IgD-negative memory B cell (primary cell): ENCODE measurements around the gene SCNM1. TPM values are rescaled to one million over a fixed set of nuclear protein-coding genes. Genes with fewer than 3 reads are reported as not detected.

Experiments used
- H3K27ac Mint-ChIP-seq, 3 donors: one replicate each; pipeline ENCODE4 v1.8.0; 2020 to 2022; ENCODE audit warnings: mild to moderate bottlenecking in 3 of 3, mixed read lengths in 3 of 3, moderate library complexity in 1 of 3
- H3K27me3 Mint-ChIP-seq: one replicate; pipeline ENCODE4 v1.8.0; 2021; ENCODE audit warnings: mixed read lengths
- H3K36me3 Mint-ChIP-seq: one replicate; pipeline ENCODE4 v1.8.0; 2020; ENCODE audit warnings: mild to moderate bottlenecking, mixed read lengths
- H3K4me1 Mint-ChIP-seq, 3 donors: one replicate each; pipeline ENCODE4 v1.8.0; 2020 to 2022; ENCODE audit warnings: mixed read lengths in 3 of 3, mild to moderate bottlenecking in 1 of 3
- H3K4me3 Mint-ChIP-seq, 4 donors: one replicate each; pipeline ENCODE4 v1.8.0; 2020 to 2022; ENCODE audit warnings: mild to moderate bottlenecking in 4 of 4, mixed read lengths in 4 of 4, moderate library complexity in 3 of 4
- H3K9me3 Mint-ChIP-seq, 3 donors: one replicate each; pipeline ENCODE4 v1.8.0; 2020 to 2021; ENCODE audit warnings: mixed read lengths in 3 of 3, mild to moderate bottlenecking in 1 of 3
- polyA plus RNA-seq: library from polyadenylated mRNA; unstranded; fragments of 300-500 nt; fragmentation: Illumina TruSeq; gene quantifications from one replicate; pipeline ENCODE4 v1.2.3, GENCODE V29; 2021

Gene SCNM1
- polyA plus RNA-seq, 1 donor from 2014 or later: 70.1 TPM

DNA sequence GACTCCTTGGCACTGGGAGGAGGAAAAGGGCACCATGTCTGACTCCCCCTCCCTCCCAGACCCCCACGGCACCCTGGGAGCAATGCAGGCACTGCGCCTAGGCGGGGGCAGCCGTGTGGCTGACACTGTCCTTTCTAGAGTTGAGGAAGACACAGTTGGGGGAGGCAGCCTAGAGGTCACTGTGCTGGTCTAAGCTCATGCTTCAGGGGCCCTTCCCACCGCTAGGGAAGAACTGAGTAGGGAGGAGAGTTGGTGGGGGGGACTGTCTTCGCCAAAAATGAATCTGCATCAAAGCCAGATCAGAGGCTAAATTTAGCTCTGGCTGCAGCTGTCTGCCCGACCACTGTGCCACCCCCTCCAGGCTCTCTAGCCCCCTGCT, 22.9 kb upstream of the SCNM1 start:
- H3K9me3 Mint-ChIP-seq: no peaks in the 10 kb centered on the region
- H3K4me1 Mint-ChIP-seq: peaks cover 0 to 10% (median 7%) of the 10 kb centered on the region in 3 donors
- H3K36me3 Mint-ChIP-seq: no peaks in the 10 kb centered on the region
- no peak overlapping the region for H3K4me3 Mint-ChIP-seq
- no peak overlapping the region for H3K27ac Mint-ChIP-seq
- H3K27me3 Mint-ChIP-seq: peaks cover 4% of the 10 kb centered on the region

GRCh38 chr1:151143986-151144385, 22.0 kb upstream of the SCNM1 start:
- no peak overlapping the region for H3K4me3 Mint-ChIP-seq

GRCh38 chr1:151144474-151145303, 21.3 kb upstream of the SCNM1 start:
- no peak overlapping the region for H3K27ac Mint-ChIP-seq
- H3K4me1 Mint-ChIP-seq: peaks cover 0 to 10% (median 7%) of the 10 kb centered on the region in 3 donors
- no peaks in the 10 kb centered on the region for H3K9me3 Mint-ChIP-seq
- peak overlapping the region; percentile 8 to 95 (median 32) for H3K4me3 Mint-ChIP-seq
- H3K36me3 Mint-ChIP-seq: no peaks in the 10 kb centered on the region
- H3K27me3 Mint-ChIP-seq: peaks cover 4% of the 10 kb centered on the region

More at GRCh38 chr1:151143986-151144385, 22.0 kb upstream of the SCNM1 start:
- peaks cover 4% of the 10 kb centered on the region for H3K27me3 Mint-ChIP-seq
- H3K27ac Mint-ChIP-seq: no peak overlapping the region
- H3K36me3 Mint-ChIP-seq: no peaks in the 10 kb centered on the region
- H3K4me1 Mint-ChIP-seq: peaks cover 0 to 10% (median 7%) of the 10 kb centered on the region in 3 donors
- no peaks in the 10 kb centered on the region for H3K9me3 Mint-ChIP-seq

DNA sequence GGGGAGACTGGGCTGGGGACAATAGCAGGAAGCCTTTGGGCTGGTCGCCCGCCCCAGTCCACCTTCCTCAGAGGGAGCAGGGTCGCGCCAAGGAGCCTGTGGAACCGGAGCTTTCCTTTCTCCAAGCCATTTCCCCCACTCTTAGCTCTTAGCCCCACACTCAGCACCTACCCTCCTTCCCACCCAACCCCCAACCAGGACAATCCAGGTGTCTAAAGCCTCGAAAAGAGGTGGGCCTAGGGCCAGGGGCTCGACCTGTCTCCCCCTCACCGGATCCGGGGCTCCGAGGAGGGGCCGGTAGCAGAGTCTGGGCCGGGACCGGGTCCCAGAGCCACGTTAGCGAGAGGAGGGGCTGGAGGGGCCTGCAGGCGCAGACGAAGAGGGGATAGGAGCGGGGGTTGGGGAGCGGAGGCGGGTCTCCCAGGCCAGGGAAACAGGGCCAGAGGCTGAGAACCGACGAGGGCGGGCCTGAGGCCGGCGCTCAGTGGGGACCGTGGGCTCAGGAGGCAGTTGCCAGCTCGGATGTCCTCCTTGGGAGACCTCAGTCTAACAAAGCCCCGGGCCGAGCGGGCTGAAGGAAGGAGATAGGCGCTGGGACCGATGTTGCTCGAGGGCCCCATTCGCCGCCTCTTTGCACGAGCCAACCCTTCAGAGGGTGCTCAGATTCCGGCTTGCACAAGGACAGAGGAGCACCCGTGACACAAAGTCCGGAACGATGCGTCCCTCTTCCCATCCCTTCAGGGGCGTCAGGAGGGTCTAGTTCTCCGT, 20.5 kb upstream of the SCNM1 start:
- peaks cover 0 to 10% (median 10%) of the 10 kb centered on the region in 3 donors for H3K4me1 Mint-ChIP-seq
- H3K9me3 Mint-ChIP-seq: no peaks in the 10 kb centered on the region
- H3K27me3 Mint-ChIP-seq: peaks cover 4% of the 10 kb centered on the region
- no peak overlapping the region for H3K27ac Mint-ChIP-seq
- H3K4me3 Mint-ChIP-seq: peak overlapping the region; percentile 84 to 97 (median 93)
- no peaks in the 10 kb centered on the region for H3K36me3 Mint-ChIP-seq

GRCh38 chr1:151146072-151146411, 19.9 kb upstream of the SCNM1 start:
- Mint-ChIP-seq H3K4me3 (peak overlapping the region; percentile 84 to 97 (median 93)), H3K4me1 (peaks cover 0 to 10% (median 10%) of the 10 kb centered on the region in 3 donors), H3K36me3 (no peaks in the 10 kb centered on the region), H3K27me3 (peaks cover 4% of the 10 kb centered on the region), H3K27ac (peak overlapping the region in 1 of 3 donors; percentile 69), H3K9me3 (no peaks in the 10 kb centered on the region)

DNA sequence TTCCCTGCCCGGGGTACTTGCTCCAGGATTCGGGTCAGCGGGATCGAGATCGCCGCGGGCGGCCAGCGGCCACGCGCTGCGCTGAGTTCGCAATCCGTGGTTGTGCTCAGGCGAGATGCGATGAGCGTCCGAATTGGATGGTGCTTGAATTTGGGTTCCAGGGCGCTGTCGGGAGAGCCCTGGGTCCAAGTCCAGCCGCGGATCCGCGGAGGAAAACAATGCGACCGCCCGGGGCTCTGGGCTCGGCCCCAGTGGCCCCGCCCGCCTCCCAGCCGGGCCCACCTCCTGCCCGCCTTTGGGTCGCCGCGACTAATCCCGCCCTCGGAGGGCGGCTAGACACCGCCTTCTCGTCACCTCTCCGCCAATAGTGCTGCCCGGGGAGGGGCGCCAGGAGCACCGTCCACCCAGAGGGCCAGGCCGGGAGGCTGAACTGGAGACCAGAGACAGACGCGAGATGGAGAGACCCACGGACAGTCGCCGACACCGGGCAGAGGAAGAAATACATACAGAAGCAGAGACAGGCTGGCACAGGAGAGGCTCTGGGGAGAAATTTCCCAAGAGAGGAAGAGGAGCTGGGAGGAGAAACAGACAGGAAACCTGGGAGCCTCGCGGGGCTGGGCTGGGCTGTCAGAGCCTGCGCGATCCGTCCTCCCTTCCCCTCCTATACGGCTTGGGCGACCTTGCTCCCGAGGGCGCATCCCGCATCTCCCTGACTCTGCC, 19.4 kb upstream of the SCNM1 start, which contains the start of gene SEMA6C:
SEMA6C (minus strand) TSS at position 220 of the 720 bp plus-strand sequence. CDS start 4,010 bp downstream, outside the sequence.
- Mint-ChIP-seq H3K27me3 (peaks cover 4% of the 10 kb centered on the region), H3K9me3 (no peaks in the 10 kb centered on the region), H3K4me1 (peaks cover 0 to 10% (median 10%) of the 10 kb centered on the region in 3 donors), H3K36me3 (no peaks in the 10 kb centered on the region), H3K4me3 (peak within 1 kb of the TSS; percentile 84 to 97 (median 93)), H3K27ac (peak within 1 kb of the TSS in 1 of 3 donors; percentile 69)

DNA sequence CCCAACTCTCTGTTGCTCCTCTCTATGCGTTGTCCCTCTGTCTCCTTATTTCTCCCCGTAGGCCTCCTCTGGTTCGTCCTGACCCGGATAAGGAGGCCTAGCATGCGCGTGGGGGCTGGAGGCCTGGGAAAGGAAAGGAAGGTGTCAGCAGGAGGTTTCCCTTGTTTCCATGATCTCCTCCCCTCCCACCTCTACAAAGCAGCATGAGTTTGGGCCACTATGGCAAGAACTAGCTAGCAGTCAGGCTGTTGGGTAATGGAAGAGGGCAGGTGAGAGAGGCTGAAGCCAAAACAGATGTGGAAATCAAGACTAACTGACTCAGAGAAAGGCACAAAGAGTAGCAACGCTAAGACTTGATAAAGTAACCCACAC, 18.8 kb upstream of the SCNM1 start:
- H3K9me3 Mint-ChIP-seq: no peaks in the 10 kb centered on the region
- peak overlapping the region; percentile 84 to 97 (median 93) for H3K4me3 Mint-ChIP-seq
- H3K27ac Mint-ChIP-seq: no peak overlapping the region
- peaks cover 0 to 10% (median 10%) of the 10 kb centered on the region in 3 donors for H3K4me1 Mint-ChIP-seq
- H3K27me3 Mint-ChIP-seq: peaks cover 4% of the 10 kb centered on the region
- no peaks in the 10 kb centered on the region for H3K36me3 Mint-ChIP-seq

DNA sequence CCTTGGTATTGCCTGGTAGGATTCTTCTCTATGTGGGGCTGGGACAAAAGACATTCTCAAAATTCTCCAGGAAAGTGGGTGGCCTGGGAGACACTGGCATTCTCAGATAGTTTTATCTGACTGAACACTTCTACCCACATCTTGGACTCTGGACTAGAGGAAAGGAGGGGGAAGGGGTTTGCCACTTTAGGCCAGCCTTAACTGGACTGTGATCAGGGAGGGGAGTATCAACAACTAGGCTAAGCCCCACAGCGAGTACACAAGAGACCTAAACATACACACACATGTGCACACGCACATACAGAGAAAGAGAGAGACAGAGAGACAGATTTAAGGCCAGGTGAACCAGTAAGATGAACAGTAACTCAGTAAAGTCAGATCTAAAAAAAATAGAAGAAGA, 18.3 kb upstream of the SCNM1 start:
- H3K4me1 Mint-ChIP-seq: peaks cover 0 to 10% (median 10%) of the 10 kb centered on the region in 3 donors
- H3K9me3 Mint-ChIP-seq: no peaks in the 10 kb centered on the region
- no peaks in the 10 kb centered on the region for H3K36me3 Mint-ChIP-seq
- H3K27me3 Mint-ChIP-seq: peaks cover 4% of the 10 kb centered on the region
- peak overlapping the region in 2 of 4 donors; percentile 84 to 97 for H3K4me3 Mint-ChIP-seq
- no peak overlapping the region for H3K27ac Mint-ChIP-seq

GRCh38 chr1:151156515-151156819, 9.5 kb upstream of the SCNM1 start, which contains the start of gene TNFAIP8L2:
TSS of gene TNFAIP8L2 (plus strand) at chr1:151156649. CDS start at chr1:151158698, 2,049 bp downstream.
- peak within 1 kb of the TSS; percentile 86 to 94 (median 93) for H3K4me3 Mint-ChIP-seq
- peaks cover 26 to 31% (median 31%) of the 10 kb centered on the region in 3 donors for H3K4me1 Mint-ChIP-seq
- H3K27ac Mint-ChIP-seq: peak within 1 kb of the TSS; percentile 79 to 83 (median 80)
- H3K27me3 Mint-ChIP-seq: no peaks in the 10 kb centered on the region
- H3K9me3 Mint-ChIP-seq: no peaks in the 10 kb centered on the region
- H3K36me3 Mint-ChIP-seq: peaks cover 8% of the 10 kb centered on the region

DNA sequence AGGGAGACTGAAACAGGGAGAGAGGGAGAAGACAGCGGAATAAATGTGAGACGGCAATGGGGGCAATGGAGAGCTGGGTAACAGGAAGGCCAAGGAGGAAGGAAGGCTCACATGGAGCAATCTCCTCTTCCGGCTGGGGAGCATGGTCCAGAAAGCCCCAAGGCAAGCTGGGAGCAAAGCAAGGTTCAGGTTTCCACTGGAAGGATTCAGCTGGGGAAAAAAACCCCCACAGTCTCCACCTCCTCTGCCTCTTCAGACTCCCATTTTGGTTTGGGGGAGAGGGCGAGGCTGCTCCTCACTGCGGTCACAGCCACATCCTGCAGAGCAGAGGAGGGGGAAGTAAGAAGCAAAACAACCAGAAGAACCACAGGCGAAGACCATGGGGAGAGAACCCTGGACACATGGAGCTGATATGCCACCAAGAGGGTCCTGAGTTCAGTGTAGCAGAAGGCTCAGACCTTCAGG, 8.8 kb upstream of the SCNM1 start:
- Mint-ChIP-seq H3K27me3 (no peaks in the 10 kb centered on the region), H3K9me3 (no peaks in the 10 kb centered on the region), H3K36me3 (peaks cover 11% of the 10 kb centered on the region), H3K27ac (peak overlapping the region; percentile 74 to 83 (median 79)), H3K4me1 (peaks cover 31 to 36% (median 31%) of the 10 kb centered on the region in 3 donors), H3K4me3 (peak overlapping the region; percentile 86 to 94 (median 93))

DNA sequence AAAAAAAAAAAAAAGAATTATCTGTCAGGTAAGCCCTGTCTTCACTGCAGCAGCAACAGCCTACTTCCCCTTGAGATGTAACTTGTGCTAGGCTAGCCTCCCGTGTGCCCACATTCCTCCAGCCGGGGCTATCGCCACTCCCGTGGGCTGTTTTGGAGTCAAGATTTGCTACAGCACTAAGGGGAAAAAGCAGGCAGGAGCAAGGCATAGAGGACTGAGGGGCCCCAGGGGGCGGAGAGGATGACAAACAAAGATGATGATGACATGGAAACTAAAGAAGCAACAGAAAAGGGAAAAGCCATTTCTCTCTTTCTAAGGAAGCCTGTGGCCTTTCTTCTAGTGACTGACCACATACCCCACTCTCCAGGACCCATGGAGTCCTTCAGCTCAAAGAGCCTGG, 7.6 kb upstream of the SCNM1 start:
- H3K36me3 Mint-ChIP-seq: peaks cover 13% of the 10 kb centered on the region
- peak overlapping the region; percentile 86 to 94 (median 93) for H3K4me3 Mint-ChIP-seq
- H3K27ac Mint-ChIP-seq: peak overlapping the region in 2 of 3 donors; percentile 59 to 82
- no peaks in the 10 kb centered on the region for H3K27me3 Mint-ChIP-seq
- peaks cover 34 to 38% (median 36%) of the 10 kb centered on the region in 3 donors for H3K4me1 Mint-ChIP-seq
- no peaks in the 10 kb centered on the region for H3K9me3 Mint-ChIP-seq

DNA sequence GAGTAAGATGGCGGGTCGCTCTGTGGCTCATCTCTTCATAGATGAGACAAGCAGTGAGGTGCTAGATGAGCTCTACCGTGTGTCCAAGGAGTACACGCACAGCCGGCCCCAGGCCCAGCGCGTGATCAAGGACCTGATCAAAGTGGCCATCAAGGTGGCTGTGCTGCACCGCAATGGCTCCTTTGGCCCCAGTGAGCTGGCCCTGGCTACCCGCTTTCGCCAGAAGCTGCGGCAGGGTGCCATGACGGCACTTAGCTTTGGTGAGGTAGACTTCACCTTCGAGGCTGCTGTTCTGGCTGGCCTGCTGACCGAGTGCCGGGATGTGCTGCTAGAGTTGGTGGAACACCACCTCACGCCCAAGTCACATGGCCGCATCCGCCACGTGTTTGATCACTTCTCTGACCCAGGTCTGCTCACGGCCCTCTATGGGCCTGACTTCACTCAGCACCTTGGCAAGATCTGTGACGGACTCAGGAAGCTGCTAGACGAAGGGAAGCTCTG, 7.1 kb upstream of the SCNM1 start:
- Mint-ChIP-seq H3K9me3 (no peaks in the 10 kb centered on the region), H3K36me3 (peaks cover 13% of the 10 kb centered on the region), H3K4me1 (peaks cover 34 to 38% (median 36%) of the 10 kb centered on the region in 3 donors), H3K4me3 (peak overlapping the region in 3 of 4 donors; percentile 86 to 94 (median 93)), H3K27me3 (no peaks in the 10 kb centered on the region), H3K27ac (peak overlapping the region in 1 of 3 donors; percentile 82)

- peak overlapping the region in 2 of 3 donors; percentile 72 to 78 for H3K27ac Mint-ChIP-seq
- peak overlapping the region in 2 of 4 donors; percentile 49 to 86 for H3K4me3 Mint-ChIP-seq
- H3K36me3 Mint-ChIP-seq: peaks cover 13% of the 10 kb centered on the region
These were observed 6.6 kb upstream of the SCNM1 start for GRCh38 chr1:151159373-151159772.

GRCh38 chr1:151164732-151165280, 1.1 kb upstream of the SCNM1 start:
- peaks cover 1% of the 10 kb centered on the region for H3K27me3 Mint-ChIP-seq
- H3K4me3 Mint-ChIP-seq: peak overlapping the region; percentile 13 to 99 (median 96)
- H3K27ac Mint-ChIP-seq: peak overlapping the region in 2 of 3 donors; percentile 59
- peaks cover 21 to 29% (median 25%) of the 10 kb centered on the region in 3 donors for H3K4me1 Mint-ChIP-seq
- peaks cover 11% of the 10 kb centered on the region for H3K36me3 Mint-ChIP-seq
- H3K9me3 Mint-ChIP-seq: peaks cover 0 to 2% (median 0%) of the 10 kb centered on the region in 3 donors

More at GRCh38 chr1:151159373-151159772, 6.6 kb upstream of the SCNM1 start:
- no peaks in the 10 kb centered on the region for H3K27me3 Mint-ChIP-seq
- no peaks in the 10 kb centered on the region for H3K9me3 Mint-ChIP-seq
- peaks cover 34 to 38% (median 36%) of the 10 kb centered on the region in 3 donors for H3K4me1 Mint-ChIP-seq
